ENCODE results near the gene GSTO2.

Gene GSTO2

DNA sequence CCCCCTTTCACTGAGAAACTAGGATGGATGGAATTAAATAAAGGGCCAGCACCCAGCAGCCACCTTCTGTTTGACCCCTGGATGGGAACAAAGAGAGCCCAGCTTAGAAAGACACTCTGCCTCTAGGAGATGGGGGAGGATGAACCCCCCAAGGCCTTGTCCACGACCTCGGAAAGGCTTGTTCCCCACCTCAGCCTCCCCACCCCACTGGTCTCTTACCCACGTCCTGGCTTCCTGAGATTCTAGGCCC is 59.6 kb downstream of the GSTO2 start (continued):
- TF ChIP-seq, protein P1, sequence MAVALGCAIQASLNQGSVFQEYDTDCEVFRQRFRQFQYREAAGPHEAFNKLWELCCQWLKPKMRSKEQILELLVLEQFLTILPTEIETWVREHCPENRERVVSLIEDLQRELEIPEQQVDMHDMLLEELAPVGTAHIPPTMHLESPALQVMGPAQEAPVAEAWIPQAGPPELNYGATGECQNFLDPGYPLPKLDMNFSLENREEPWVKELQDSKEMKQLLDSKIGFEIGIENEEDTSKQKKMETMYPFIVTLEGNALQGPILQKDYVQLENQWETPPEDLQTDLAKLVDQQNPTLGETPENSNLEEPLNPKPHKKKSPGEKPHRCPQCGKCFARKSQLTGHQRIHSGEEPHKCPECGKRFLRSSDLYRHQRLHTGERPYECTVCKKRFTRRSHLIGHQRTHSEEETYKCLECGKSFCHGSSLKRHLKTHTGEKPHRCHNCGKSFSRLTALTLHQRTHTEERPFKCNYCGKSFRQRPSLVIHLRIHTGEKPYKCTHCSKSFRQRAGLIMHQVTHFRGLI (tag by site-specific recombination; IDR thresholded peaks at IDR 0.05), result no peak
- TF ChIP-seq ZNF529 (tag by site-specific recombination; IDR thresholded peaks at IDR 0.05; ENCODE audit: insufficient replicate concordance) (no peak), ZNF146 (tag by site-specific recombination; IDR thresholded peaks at IDR 0.05) (no peak), OSR2 (tag by site-specific recombination; IDR thresholded peaks at IDR 0.05) (no peak), ZEB2 (tag by site-specific recombination; IDR thresholded peaks at IDR 0.05) (no peak), ZNF837 (tag by site-specific recombination; IDR thresholded peaks at IDR 0.05) (no peak), ZNF624 (tag by site-specific recombination; IDR thresholded peaks at IDR 0.05) (no peak), ZBTB1 (tag by site-specific recombination; IDR thresholded peaks at IDR 0.05) (no peak)

DNA sequence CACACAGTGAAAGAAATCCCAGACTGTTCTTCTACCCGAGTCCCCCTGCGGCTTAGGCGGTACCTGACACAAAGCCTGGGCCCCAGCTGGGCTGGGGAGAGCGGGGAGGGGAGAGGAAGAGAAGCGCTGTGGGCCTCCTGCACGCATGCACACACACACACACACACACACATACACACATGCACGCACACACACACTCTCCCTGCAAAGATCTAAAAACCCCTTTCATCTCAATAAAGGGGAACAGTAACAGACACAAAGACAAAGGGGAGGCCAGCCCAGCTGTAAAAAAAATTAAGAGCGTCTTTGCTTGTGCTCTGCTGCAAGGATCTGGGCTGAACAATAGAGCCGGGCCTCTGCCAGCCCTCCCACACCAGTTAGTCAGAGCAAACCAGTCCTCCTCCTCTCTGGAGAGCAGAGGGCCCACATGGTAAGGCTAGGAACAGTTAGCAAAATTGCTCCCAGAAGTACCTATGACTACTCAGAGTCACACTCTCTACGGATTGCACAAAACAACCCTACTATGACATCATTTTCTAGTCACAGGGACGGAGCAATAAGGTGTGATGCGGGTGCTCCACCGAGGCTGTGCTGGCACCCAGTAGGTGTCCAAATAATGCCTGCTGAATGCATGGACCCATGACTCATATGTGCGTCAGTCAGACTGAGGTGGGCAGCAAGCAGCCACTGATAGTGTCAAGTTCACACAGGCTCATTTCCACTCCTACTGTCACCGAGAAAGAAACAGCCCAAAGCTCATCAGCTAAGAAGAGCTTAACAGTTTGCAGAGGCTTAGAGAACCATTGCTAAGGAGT is 60.1 kb downstream of the GSTO2 start:
- no peak overlapping the region for H3K4me3 ChIP-seq (ENCODE audit: low read depth, low read length)
- ChIA-PET CTCF (interaction anchor here (0.6 to 2.5 kb wide), 3 partner anchors 23 to 155 kb away, joined by 3 to 13 read pairs (median 4); no protein-coding TSS in a partner anchor), POLR2A (interaction anchor here (1.6 kb wide), 1 partner anchor 9 kb away, joined by 7 read pairs; the partner anchor contains the start of gene ITPRIP)
- no peaks in the 10 kb centered on the region for H3K9me3 ChIP-seq (ENCODE audit: control insufficient read depth, insufficient read depth, low read depth, low read length)
- peaks cover 40% of the 10 kb centered on the region for H3K4me1 ChIP-seq (ENCODE audit: control insufficient read depth, insufficient read depth, low read length)
- H3K36me3 ChIP-seq (ENCODE audit: control insufficient read depth in 2 of 2, insufficient read depth in 1 of 2, low read length in 2 of 2), result no peaks in the 10 kb centered on the region
- peak overlapping the region; percentile 55; the same call in 1 of the 2 replicates for H3K27ac ChIP-seq (ENCODE audit: extremely low read depth, low read depth, low read length)
- TF ChIP-seq, protein P2, sequence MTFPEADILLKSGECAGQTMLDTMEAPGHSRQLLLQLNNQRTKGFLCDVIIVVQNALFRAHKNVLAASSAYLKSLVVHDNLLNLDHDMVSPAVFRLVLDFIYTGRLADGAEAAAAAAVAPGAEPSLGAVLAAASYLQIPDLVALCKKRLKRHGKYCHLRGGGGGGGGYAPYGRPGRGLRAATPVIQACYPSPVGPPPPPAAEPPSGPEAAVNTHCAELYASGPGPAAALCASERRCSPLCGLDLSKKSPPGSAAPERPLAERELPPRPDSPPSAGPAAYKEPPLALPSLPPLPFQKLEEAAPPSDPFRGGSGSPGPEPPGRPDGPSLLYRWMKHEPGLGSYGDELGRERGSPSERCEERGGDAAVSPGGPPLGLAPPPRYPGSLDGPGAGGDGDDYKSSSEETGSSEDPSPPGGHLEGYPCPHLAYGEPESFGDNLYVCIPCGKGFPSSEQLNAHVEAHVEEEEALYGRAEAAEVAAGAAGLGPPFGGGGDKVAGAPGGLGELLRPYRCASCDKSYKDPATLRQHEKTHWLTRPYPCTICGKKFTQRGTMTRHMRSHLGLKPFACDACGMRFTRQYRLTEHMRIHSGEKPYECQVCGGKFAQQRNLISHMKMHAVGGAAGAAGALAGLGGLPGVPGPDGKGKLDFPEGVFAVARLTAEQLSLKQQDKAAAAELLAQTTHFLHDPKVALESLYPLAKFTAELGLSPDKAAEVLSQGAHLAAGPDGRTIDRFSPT (tag by site-specific recombination; IDR thresholded peaks at IDR 0.05), result peak; percentile 94
- no peak for TF ChIP-seq ZNF354C (tag by site-specific recombination; IDR thresholded peaks at IDR 0.05; ENCODE audit: borderline replicate concordance, low read depth)
- TF ChIP-seq ZNF670 (tag by site-specific recombination; IDR thresholded peaks at IDR 0.05; ENCODE audit: low read depth), result no peak
- TF ChIP-seq ZNF76 (tag by site-specific recombination; IDR thresholded peaks at IDR 0.05; ENCODE audit: borderline replicate concordance, low read depth), result peak; percentile 52; the same call in 1 of the 2 replicates
- TF ChIP-seq, protein P3, sequence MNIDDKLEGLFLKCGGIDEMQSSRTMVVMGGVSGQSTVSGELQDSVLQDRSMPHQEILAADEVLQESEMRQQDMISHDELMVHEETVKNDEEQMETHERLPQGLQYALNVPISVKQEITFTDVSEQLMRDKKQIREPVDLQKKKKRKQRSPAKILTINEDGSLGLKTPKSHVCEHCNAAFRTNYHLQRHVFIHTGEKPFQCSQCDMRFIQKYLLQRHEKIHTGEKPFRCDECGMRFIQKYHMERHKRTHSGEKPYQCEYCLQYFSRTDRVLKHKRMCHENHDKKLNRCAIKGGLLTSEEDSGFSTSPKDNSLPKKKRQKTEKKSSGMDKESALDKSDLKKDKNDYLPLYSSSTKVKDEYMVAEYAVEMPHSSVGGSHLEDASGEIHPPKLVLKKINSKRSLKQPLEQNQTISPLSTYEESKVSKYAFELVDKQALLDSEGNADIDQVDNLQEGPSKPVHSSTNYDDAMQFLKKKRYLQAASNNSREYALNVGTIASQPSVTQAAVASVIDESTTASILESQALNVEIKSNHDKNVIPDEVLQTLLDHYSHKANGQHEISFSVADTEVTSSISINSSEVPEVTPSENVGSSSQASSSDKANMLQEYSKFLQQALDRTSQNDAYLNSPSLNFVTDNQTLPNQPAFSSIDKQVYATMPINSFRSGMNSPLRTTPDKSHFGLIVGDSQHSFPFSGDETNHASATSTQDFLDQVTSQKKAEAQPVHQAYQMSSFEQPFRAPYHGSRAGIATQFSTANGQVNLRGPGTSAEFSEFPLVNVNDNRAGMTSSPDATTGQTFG (tag by site-specific recombination; IDR thresholded peaks at IDR 0.05; ENCODE audit: borderline replicate concordance), result no peak
- peak; percentile 89 for TF ChIP-seq OSR2 (tag by site-specific recombination; IDR thresholded peaks at IDR 0.05)
- TF ChIP-seq ZNF350 (tag by site-specific recombination; IDR thresholded peaks at IDR 0.05), result no peak
- TF ChIP-seq, protein P4, sequence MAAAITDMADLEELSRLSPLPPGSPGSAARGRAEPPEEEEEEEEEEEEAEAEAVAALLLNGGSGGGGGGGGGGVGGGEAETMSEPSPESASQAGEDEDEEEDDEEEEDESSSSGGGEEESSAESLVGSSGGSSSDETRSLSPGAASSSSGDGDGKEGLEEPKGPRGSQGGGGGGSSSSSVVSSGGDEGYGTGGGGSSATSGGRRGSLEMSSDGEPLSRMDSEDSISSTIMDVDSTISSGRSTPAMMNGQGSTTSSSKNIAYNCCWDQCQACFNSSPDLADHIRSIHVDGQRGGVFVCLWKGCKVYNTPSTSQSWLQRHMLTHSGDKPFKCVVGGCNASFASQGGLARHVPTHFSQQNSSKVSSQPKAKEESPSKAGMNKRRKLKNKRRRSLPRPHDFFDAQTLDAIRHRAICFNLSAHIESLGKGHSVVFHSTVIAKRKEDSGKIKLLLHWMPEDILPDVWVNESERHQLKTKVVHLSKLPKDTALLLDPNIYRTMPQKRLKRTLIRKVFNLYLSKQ (tag by site-specific recombination; IDR thresholded peaks at IDR 0.05; ENCODE audit: borderline replicate concordance), result no peak
- TF ChIP-seq, protein P5, sequence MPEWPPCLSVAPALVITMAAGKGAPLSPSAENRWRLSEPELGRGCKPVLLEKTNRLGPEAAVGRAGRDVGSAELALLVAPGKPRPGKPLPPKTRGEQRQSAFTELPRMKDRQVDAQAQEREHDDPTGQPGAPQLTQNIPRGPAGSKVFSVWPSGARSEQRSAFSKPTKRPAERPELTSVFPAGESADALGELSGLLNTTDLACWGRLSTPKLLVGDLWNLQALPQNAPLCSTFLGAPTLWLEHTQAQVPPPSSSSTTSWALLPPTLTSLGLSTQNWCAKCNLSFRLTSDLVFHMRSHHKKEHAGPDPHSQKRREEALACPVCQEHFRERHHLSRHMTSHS (tag by site-specific recombination; IDR thresholded peaks at IDR 0.05), result no peak
- TF ChIP-seq KLF8 (tag by site-specific recombination; IDR thresholded peaks at IDR 0.05), result peak; percentile 93
- TF ChIP-seq ZNF510 (tag by site-specific recombination; IDR thresholded peaks at IDR 0.05; ENCODE audit: insufficient replicate concordance), result no peak
- TF ChIP-seq, protein P6, sequence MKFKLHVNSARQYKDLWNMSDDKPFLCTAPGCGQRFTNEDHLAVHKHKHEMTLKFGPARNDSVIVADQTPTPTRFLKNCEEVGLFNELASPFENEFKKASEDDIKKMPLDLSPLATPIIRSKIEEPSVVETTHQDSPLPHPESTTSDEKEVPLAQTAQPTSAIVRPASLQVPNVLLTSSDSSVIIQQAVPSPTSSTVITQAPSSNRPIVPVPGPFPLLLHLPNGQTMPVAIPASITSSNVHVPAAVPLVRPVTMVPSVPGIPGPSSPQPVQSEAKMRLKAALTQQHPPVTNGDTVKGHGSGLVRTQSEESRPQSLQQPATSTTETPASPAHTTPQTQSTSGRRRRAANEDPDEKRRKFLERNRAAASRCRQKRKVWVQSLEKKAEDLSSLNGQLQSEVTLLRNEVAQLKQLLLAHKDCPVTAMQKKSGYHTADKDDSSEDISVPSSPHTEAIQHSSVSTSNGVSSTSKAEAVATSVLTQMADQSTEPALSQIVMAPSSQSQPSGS (tag by site-specific recombination; IDR thresholded peaks at IDR 0.05; ENCODE audit: low read depth), result peak; percentile 97
- no peak for TF ChIP-seq KLF7 (tag by site-specific recombination; IDR thresholded peaks at IDR 0.05; ENCODE audit: borderline replicate concordance)
- peak; percentile 97 for TF ChIP-seq ZNF335 (tag by site-specific recombination; conservative IDR thresholded peaks at IDR 0.05)
- peak; percentile 83; the same call in 1 of the 2 replicates for TF ChIP-seq ZNF10 (tag by site-specific recombination; IDR thresholded peaks at IDR 0.05)
- TF ChIP-seq, protein P7, sequence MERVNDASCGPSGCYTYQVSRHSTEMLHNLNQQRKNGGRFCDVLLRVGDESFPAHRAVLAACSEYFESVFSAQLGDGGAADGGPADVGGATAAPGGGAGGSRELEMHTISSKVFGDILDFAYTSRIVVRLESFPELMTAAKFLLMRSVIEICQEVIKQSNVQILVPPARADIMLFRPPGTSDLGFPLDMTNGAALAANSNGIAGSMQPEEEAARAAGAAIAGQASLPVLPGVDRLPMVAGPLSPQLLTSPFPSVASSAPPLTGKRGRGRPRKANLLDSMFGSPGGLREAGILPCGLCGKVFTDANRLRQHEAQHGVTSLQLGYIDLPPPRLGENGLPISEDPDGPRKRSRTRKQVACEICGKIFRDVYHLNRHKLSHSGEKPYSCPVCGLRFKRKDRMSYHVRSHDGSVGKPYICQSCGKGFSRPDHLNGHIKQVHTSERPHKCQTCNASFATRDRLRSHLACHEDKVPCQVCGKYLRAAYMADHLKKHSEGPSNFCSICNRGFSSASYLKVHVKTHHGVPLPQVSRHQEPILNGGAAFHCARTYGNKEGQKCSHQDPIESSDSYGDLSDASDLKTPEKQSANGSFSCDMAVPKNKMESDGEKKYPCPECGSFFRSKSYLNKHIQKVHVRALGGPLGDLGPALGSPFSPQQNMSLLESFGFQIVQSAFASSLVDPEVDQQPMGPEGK (tag by site-specific recombination; IDR thresholded peaks at IDR 0.05), result peak; percentile 79
